Peyer's patch (tissue), 4 donors: ENCODE data around the gene RNMT.

Experiments used
- CTCF ChIP-seq, 6 experiments: fragments of 450-650 bp in 4 of 6; fragments of 200-600 bp in 2 of 6; sonication (generic) in 1 of 6; IDR thresholded peaks; one replicate each; pipeline ENCODE4 v1.5.1; 2017 to 2019; ENCODE audit warnings: antibody characterized with exemption in 6 of 6, mild to moderate bottlenecking in 3 of 6, moderate library complexity in 1 of 6
- POLR2A ChIP-seq, 2 donors: fragments of 450-650 bp; IDR thresholded peaks; one replicate each; pipeline ENCODE4 v1.5.1; 2017; ENCODE audit warnings: antibody characterized with exemption in 2 of 2, mild to moderate bottlenecking in 2 of 2, moderate library complexity in 2 of 2

- no peak for TF ChIP-seq CTCF (IDR thresholded peaks at IDR 0.05)
- TF ChIP-seq POLR2A (IDR thresholded peaks at IDR 0.05), result no peak
Measured at GRCh38 chr18:13799396-13799795, 72.9 kb downstream of the RNMT start.
